ENCODE measurements around the gene BACH2. TPM values are rescaled to one million over a fixed set of nuclear protein-coding genes. Genes with fewer than 3 reads are reported as not detected.

The BACH2 gene
- total and polyA plus RNA-seq, 2 of the 8 experiments (the other 6 are each of a cell fraction or from before 2014, with no cell fraction given): 1.9 to 5.9 TPM

DNA sequence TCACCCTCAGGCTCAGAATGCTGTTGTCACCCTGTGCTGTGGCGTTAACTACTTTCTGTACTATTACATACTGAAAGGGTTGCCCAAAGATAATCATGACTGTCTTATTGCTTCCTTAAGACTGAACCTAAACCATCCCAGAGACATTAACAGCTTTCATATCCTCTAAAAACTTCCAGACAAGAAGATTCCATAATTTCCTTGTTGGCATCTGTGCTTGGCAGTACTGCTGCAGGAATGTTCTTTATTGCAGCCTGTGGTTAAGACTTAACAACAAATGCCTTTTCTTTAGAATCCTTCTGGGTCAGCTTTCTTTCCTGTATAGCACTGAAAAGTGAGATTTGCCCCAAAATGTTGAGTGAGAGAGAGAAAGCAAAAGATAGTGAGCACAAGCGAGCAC is 292.7 kb downstream of the BACH2 start:
- Histone ChIP-seq H4K8ac (ENCODE audit: extremely low read depth, insufficient read depth, low read length) (no peak overlapping the region), H3K4me1 (replicated peaks in 1 of 4; ENCODE audit: control insufficient read depth in 3 of 4, insufficient read depth in 4 of 4, low read length in 3 of 4) (peaks cover 0 to 5% (median 1%) of the 10 kb centered on the region in 4 experiments; a peak in 3 of 7 replicates), H4K5ac (ENCODE audit: insufficient read length, low read depth, low read length) (no peak overlapping the region), H3K23me2 (ENCODE audit: low read depth, low read length) (no peaks in the 10 kb centered on the region), H2AK5ac (ENCODE audit: low read depth, low read length) (no peak overlapping the region), H3K79me1 (ENCODE audit: low read depth, low read length) (no peaks in the 10 kb centered on the region), H2BK120ac (replicated peaks; ENCODE audit: low read depth, low read length) (no peak overlapping the region), H4K20me1 (replicated peaks in 1 of 2; ENCODE audit: control insufficient read depth in 1 of 2, insufficient read depth in 2 of 2, low read length in 2 of 2) (no peaks in the 10 kb centered on the region), H3K4ac (replicated peaks; ENCODE audit: insufficient read length, low read depth, low read length) (no peak overlapping the region), H3K9me3 (ENCODE audit: insufficient read depth in 2 of 2, low read depth in 1 of 2, low read length in 1 of 2) (no peaks in the 10 kb centered on the region), H3K23ac (ENCODE audit: insufficient read length) (no peak overlapping the region), H3K18ac (ENCODE audit: extremely low read depth, low read length) (no peak overlapping the region), H3K27ac (ENCODE audit: low read depth, low read length) (no peak overlapping the region), H3K27me3 (replicated peaks in 1 of 4; ENCODE audit: control insufficient read depth in 3 of 4, extremely low read depth in 1 of 4, insufficient read depth in 3 of 4, low read length in 3 of 4) (no peaks in the 10 kb centered on the region), H2BK12ac (ENCODE audit: low read depth, low read length) (no peak overlapping the region), H3K56ac (replicated peaks; ENCODE audit: insufficient read length, low read depth, low read length) (no peak overlapping the region), H3K4me3 (ENCODE audit: extremely low read depth in 1 of 4, insufficient read depth in 2 of 4, low read depth in 3 of 4, low read length in 4 of 4) (no peak overlapping the region), H2BK20ac (ENCODE audit: low read length) (no peak overlapping the region), H3K9ac (replicated peaks in 1 of 4; ENCODE audit: extremely low read depth in 1 of 4, low read depth in 3 of 4, low read length in 3 of 4) (no peak overlapping the region), H3K4me2 (ENCODE audit: insufficient read depth in 1 of 2, low read depth in 2 of 2, low read length in 2 of 2) (no peak overlapping the region), H3K36me3 (ENCODE audit: control insufficient read depth in 2 of 4, insufficient read depth in 4 of 4, low read length in 3 of 4) (no peaks in the 10 kb centered on the region), H4K91ac (replicated peaks; ENCODE audit: insufficient read length, low read length) (no peak overlapping the region), H2BK5ac (ENCODE audit: low read depth, low read length) (no peak overlapping the region), H2BK15ac (ENCODE audit: low read length) (no peak overlapping the region), H3K79me2 (ENCODE audit: control insufficient read depth in 1 of 2, insufficient read depth in 2 of 2, low read length in 2 of 2) (no peaks in the 10 kb centered on the region), H2AFZ (ENCODE audit: low read length) (no peak overlapping the region), H3K14ac (ENCODE audit: insufficient read length) (no peak overlapping the region)
- CTCF ChIA-PET (ENCODE audit: partially characterized antibody): interaction anchor here (0.8 kb wide), 1 partner anchor 9 kb away, joined by 3 read pairs; no protein-coding TSS in a partner anchor
- TF ChIP-seq POLR2A (IDR thresholded peaks at IDR 0.05; ENCODE audit: control extremely low read depth in 1 of 2, low read depth in 2 of 2, low read length in 2 of 2) (no peak), POLR2AphosphoS5 (IDR thresholded peaks at IDR 0.05; ENCODE audit: low read depth, low read length) (no peak), RAD21 (IDR thresholded peaks at IDR 0.05 in 1 of 2, conservative IDR thresholded peaks at IDR 0.05 in 1 of 2; ENCODE audit: low read depth in 2 of 2, low read length in 2 of 2) (no peak), KDM4A (IDR thresholded peaks at IDR 0.05; ENCODE audit: low read depth, low read length, severe bottlenecking) (no peak), JUN (IDR thresholded peaks at IDR 0.05; ENCODE audit: low read depth, low read length) (no peak), CBX8 (IDR thresholded peaks at IDR 0.05; ENCODE audit: borderline replicate concordance, low read depth, low read length) (no peak), SAP30 (IDR thresholded peaks at IDR 0.05; ENCODE audit: insufficient read depth, insufficient replicate concordance, low read length) (no peak), RXRA (IDR thresholded peaks at IDR 0.05; ENCODE audit: insufficient read depth, low read depth, low read length) (no peak), EP300 (IDR thresholded peaks at IDR 0.05; ENCODE audit: borderline replicate concordance in 1 of 2, low read depth in 2 of 2, low read length in 2 of 2) (no peak), EGR1 (IDR thresholded peaks at IDR 0.05; ENCODE audit: borderline replicate concordance, low read depth, low read length) (no peak), SP4 (IDR thresholded peaks at IDR 0.05; ENCODE audit: low read length) (no peak), HDAC2 (IDR thresholded peaks at IDR 0.05; ENCODE audit: borderline replicate concordance in 1 of 2, low read depth in 2 of 2, low read length in 2 of 2) (no peak)
- DNase-seq (ENCODE audit: low read depth in 1 of 2, low spot score in 2 of 2): no peak
- no peak for FAIRE-seq
- POLR2A ChIA-PET (ENCODE audit: partially characterized antibody): no interaction called here
- 84% methylated on average over 2 of the region's 2 CpGs; no CpG with 5 or more reads in 1 of the 2 experiments for WGBS, 2 experiments (ENCODE audit: extremely low coverage in 1 of 2, insufficient coverage in 1 of 2, insufficient read length in 1 of 2, insufficient replicate concordance in 2 of 2, low coverage in 1 of 2, low lambda C conversion rate in 2 of 2, missing lambda C conversion rate in 1 of 2)
